DOHH2 (cell line): ENCODE results near the gene TMPRSS7.

Experiments used
- EZH2phosphoT487 ChIP-seq: fragments of 200-600 bp; sonication (generic); IDR thresholded peaks from 2 replicates; pipeline ENCODE4 v1.6.1; 2017; ENCODE audit warnings: borderline replicate concordance, mild to moderate bottlenecking, antibody characterized with exemption, low read length, moderate library complexity, mixed read lengths
- TF ChIP-seq, protein P1 (sequence below): fragments of 200-600 bp; sonication (generic); IDR thresholded peaks from one replicate; pipeline ENCODE4 v1.5.1; 2014; ENCODE audit warnings: antibody characterized with exemption, mild to moderate bottlenecking, low read depth, low read length; ENCODE audit not compliant: poor library complexity, severe bottlenecking

DNA sequence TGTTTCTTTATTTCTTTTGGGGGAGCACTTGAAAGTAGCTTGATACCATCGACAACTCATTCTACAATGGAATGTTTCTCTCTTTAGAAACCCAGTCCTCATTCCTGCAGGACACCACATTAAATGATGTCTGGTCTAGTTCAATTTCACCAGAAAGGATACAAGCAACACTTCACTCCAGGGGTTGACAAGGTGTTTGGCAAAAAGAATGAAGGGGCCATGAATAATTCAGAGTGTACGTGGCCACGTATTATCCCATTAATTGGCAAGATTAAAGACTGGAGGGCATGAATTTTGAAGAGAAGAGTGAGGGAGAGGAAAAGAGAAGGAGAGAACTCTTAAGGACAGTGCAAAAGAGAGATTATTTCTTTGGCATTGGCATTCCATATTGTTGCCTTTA is 705 bp downstream of the TMPRSS7 start:
- TF ChIP-seq, protein P1, sequence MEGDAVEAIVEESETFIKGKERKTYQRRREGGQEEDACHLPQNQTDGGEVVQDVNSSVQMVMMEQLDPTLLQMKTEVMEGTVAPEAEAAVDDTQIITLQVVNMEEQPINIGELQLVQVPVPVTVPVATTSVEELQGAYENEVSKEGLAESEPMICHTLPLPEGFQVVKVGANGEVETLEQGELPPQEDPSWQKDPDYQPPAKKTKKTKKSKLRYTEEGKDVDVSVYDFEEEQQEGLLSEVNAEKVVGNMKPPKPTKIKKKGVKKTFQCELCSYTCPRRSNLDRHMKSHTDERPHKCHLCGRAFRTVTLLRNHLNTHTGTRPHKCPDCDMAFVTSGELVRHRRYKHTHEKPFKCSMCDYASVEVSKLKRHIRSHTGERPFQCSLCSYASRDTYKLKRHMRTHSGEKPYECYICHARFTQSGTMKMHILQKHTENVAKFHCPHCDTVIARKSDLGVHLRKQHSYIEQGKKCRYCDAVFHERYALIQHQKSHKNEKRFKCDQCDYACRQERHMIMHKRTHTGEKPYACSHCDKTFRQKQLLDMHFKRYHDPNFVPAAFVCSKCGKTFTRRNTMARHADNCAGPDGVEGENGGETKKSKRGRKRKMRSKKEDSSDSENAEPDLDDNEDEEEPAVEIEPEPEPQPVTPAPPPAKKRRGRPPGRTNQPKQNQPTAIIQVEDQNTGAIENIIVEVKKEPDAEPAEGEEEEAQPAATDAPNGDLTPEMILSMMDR: no peak
- no peak for TF ChIP-seq EZH2phosphoT487
